ENCODE results near the gene CENPF.

CENPF gene

DNA sequence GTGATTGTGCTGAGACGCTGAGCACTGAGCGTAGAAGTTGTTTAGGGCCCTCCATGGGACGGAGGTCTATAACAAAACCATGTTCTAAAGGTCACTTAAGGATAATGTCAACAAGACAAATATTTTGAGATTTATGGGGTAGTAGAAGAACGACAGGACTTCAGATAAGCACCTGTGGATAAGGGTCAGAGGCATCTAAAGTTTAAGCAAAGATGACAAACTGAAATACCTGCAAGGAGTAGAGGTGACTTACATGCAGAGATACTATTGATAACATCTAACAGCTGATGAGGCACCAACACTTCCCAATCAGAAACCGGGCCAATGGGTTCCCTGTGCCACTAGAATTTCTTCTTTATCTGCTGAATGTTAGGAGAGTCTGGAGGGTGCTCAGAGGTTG, 83.5 kb downstream of the CENPF start:
- H2AFZ ChIP-seq (ENCODE audit: low read length) = no peak overlapping the region
- peaks cover 0 to 6% of the 10 kb centered on the region in 2 donors for H3K4me1 ChIP-seq (ENCODE audit: control insufficient read depth in 2 of 2, insufficient read depth in 1 of 2, low read depth in 1 of 2, low read length in 2 of 2)
- H3K9ac ChIP-seq (ENCODE audit: low read depth, low read length, poor library complexity) = no peak overlapping the region
- no peak overlapping the region for H3K27ac ChIP-seq (replicated peaks; ENCODE audit: low read length)
- H4K8ac ChIP-seq (ENCODE audit: low read depth, low read length) = no peak overlapping the region
- H3K4ac ChIP-seq (ENCODE audit: low read length) = no peak overlapping the region
- no peaks in the 10 kb centered on the region for H3K79me1 ChIP-seq (ENCODE audit: low read depth, low read length)
- DNase-seq (ENCODE audit: low spot score) = no peak
- H3K27me3 ChIP-seq (ENCODE audit: control insufficient read depth in 3 of 3, insufficient read depth in 3 of 3, low read depth in 1 of 3, low read length in 3 of 3) = no peaks in the 10 kb centered on the region
- no CpG with 5 or more reads among the region's 5 CpGs for WGBS, 2 donors (ENCODE audit: extremely low coverage in 2 of 2, insufficient read length in 2 of 2, insufficient replicate concordance in 1 of 2)
- H4K91ac ChIP-seq (ENCODE audit: low read depth, low read length, poor library complexity) = no peak overlapping the region
- no peak overlapping the region for H2BK5ac ChIP-seq (ENCODE audit: low read length)
- no peak overlapping the region for H3K18ac ChIP-seq (ENCODE audit: low read length)
- no peak overlapping the region for H2BK12ac ChIP-seq (ENCODE audit: low read length)
- no peak overlapping the region for H3K4me3 ChIP-seq (ENCODE audit: low read length in 2 of 2)
- no peak overlapping the region for H3K23ac ChIP-seq (ENCODE audit: low read depth, low read length, poor library complexity)
- no peak overlapping the region for H2BK120ac ChIP-seq (ENCODE audit: low read depth, low read length)
- H2BK15ac ChIP-seq (ENCODE audit: low read length) = no peak overlapping the region
- no peak overlapping the region for H3K4me2 ChIP-seq (ENCODE audit: insufficient read depth, low read length, poor library complexity, severe bottlenecking)
- no peaks in the 10 kb centered on the region for H3K36me3 ChIP-seq (replicated peaks in 1 of 2; ENCODE audit: control insufficient read depth in 2 of 2, insufficient read depth in 2 of 2, low read length in 2 of 2)
- no peak overlapping the region for H3K14ac ChIP-seq (ENCODE audit: low read length)
- no peak overlapping the region for H2AK5ac ChIP-seq (ENCODE audit: low read depth, low read length)
- H3K9me3 ChIP-seq (replicated peaks in 1 of 2; ENCODE audit: control insufficient read depth in 2 of 2, insufficient read depth in 1 of 2, low read depth in 1 of 2, low read length in 2 of 2) = no peaks in the 10 kb centered on the region

DNA sequence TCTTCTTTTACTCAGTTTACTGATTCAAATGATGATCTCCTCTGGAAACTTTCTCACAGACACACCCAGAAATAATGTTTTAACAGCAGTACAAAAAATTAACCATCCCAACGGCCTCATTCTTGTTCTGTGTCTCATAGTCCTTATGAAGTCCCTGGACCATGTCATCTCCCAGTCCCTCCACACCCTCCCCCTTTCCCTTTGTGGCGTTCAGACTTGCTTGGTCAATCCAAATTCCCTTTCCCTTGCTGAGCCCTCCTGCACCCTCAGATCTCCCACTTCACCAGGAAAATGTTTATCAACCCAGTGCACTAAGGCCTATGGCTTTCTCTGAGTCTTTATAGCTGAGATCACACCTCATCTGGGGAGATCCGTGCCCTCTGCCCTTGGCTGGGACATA, 85.9 kb downstream of the CENPF start:
- Histone ChIP-seq H4K91ac (ENCODE audit: low read depth, low read length, poor library complexity) (no peak overlapping the region), H3K4me2 (ENCODE audit: insufficient read depth, low read length, poor library complexity, severe bottlenecking) (no peak overlapping the region), H2BK15ac (ENCODE audit: low read length) (no peak overlapping the region), H3K27ac (replicated peaks; ENCODE audit: low read length) (no peak overlapping the region), H3K27me3 (ENCODE audit: control insufficient read depth in 3 of 3, insufficient read depth in 3 of 3, low read depth in 1 of 3, low read length in 3 of 3) (no peaks in the 10 kb centered on the region), H3K4me3 (ENCODE audit: low read length in 2 of 2) (no peak overlapping the region), H3K79me1 (ENCODE audit: low read depth, low read length) (no peaks in the 10 kb centered on the region), H2AK5ac (ENCODE audit: low read depth, low read length) (no peak overlapping the region), H3K4me1 (ENCODE audit: control insufficient read depth in 2 of 2, insufficient read depth in 1 of 2, low read depth in 1 of 2, low read length in 2 of 2) (peaks cover 0 to 3% of the 10 kb centered on the region in 2 donors), H2BK12ac (ENCODE audit: low read length) (no peak overlapping the region), H3K18ac (ENCODE audit: low read length) (no peak overlapping the region), H3K14ac (ENCODE audit: low read length) (no peak overlapping the region), H3K4ac (ENCODE audit: low read length) (no peak overlapping the region), H3K36me3 (replicated peaks in 1 of 2; ENCODE audit: control insufficient read depth in 2 of 2, insufficient read depth in 2 of 2, low read length in 2 of 2) (no peaks in the 10 kb centered on the region), H2BK120ac (ENCODE audit: low read depth, low read length) (no peak overlapping the region), H3K9me3 (replicated peaks in 1 of 2; ENCODE audit: control insufficient read depth in 2 of 2, insufficient read depth in 1 of 2, low read depth in 1 of 2, low read length in 2 of 2) (no peaks in the 10 kb centered on the region), H2BK5ac (ENCODE audit: low read length) (no peak overlapping the region), H3K23ac (ENCODE audit: low read depth, low read length, poor library complexity) (no peak overlapping the region), H2AFZ (ENCODE audit: low read length) (no peak overlapping the region), H4K8ac (ENCODE audit: low read depth, low read length) (no peak overlapping the region), H3K9ac (ENCODE audit: low read depth, low read length, poor library complexity) (no peak overlapping the region)
- DNase-seq (ENCODE audit: low spot score) = no peak
- no CpG with 5 or more reads among the region's 3 CpGs for WGBS, 2 donors (ENCODE audit: extremely low coverage in 2 of 2, insufficient read length in 2 of 2, insufficient replicate concordance in 1 of 2)

DNA sequence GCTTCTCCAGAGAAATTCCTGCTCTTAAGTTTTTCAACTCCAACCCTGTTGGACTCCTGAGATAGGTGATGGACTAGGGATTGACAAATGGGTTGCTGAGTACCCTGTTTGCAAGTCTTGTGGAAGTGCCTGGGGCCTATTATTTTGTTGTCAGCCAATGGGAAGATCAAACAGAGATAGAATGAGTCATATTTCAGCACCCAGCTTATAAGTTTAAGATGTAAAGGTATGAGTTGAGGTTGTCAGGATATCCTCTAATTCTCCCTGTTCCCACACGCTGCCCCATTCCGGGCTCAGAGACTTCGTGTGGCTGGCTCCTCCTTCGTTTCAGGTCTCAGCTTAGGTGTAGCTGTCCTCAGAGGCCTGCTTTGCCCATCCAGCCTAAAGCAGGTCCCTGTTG, 91.8 kb downstream of the CENPF start:
- no peak overlapping the region for H2BK120ac ChIP-seq (ENCODE audit: low read depth, low read length)

DNA sequence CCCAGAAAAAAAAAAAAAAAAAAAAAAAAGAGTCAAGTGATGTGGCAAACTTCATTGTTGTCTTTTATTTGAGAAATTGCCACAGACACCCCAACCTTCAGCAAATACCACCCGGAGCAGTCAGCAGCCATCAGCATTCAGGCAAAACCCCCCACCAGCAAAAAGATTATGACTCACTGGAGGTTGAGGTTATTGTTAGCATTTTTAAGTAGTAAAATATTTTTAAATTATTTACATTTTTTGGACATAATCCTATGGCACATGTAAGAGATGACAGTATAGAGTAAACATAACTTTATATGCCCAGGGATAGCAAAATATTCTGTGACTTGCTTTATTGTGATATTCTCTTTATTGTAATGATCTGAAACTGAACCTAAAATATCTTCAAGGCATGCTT, 95.6 kb downstream of the CENPF start:
- Histone ChIP-seq H2BK5ac (ENCODE audit: low read length) (no peak overlapping the region), H3K18ac (ENCODE audit: low read length) (no peak overlapping the region), H2BK15ac (ENCODE audit: low read length) (no peak overlapping the region), H4K8ac (ENCODE audit: low read depth, low read length) (no peak overlapping the region), H3K4me3 (ENCODE audit: low read length in 2 of 2) (no peak overlapping the region), H3K4me1 (ENCODE audit: control insufficient read depth in 2 of 2, insufficient read depth in 1 of 2, low read depth in 1 of 2, low read length in 2 of 2) (peaks cover 3 to 4% of the 10 kb centered on the region in 2 donors), H3K23ac (ENCODE audit: low read depth, low read length, poor library complexity) (no peak overlapping the region), H3K9me3 (replicated peaks in 1 of 2; ENCODE audit: control insufficient read depth in 2 of 2, insufficient read depth in 1 of 2, low read depth in 1 of 2, low read length in 2 of 2) (no peaks in the 10 kb centered on the region), H2AK5ac (ENCODE audit: low read depth, low read length) (no peak overlapping the region), H3K27ac (replicated peaks; ENCODE audit: low read length) (no peak overlapping the region), H3K4ac (ENCODE audit: low read length) (no peak overlapping the region), H4K91ac (ENCODE audit: low read depth, low read length, poor library complexity) (no peak overlapping the region), H2AFZ (ENCODE audit: low read length) (no peak overlapping the region), H3K36me3 (replicated peaks in 1 of 2; ENCODE audit: control insufficient read depth in 2 of 2, insufficient read depth in 2 of 2, low read length in 2 of 2) (no peaks in the 10 kb centered on the region), H3K79me1 (ENCODE audit: low read depth, low read length) (no peaks in the 10 kb centered on the region), H3K14ac (ENCODE audit: low read length) (no peak overlapping the region), H3K4me2 (ENCODE audit: insufficient read depth, low read length, poor library complexity, severe bottlenecking) (no peak overlapping the region), H3K27me3 (ENCODE audit: control insufficient read depth in 3 of 3, insufficient read depth in 3 of 3, low read depth in 1 of 3, low read length in 3 of 3) (no peaks in the 10 kb centered on the region), H2BK12ac (ENCODE audit: low read length) (no peak overlapping the region), H2BK120ac (ENCODE audit: low read depth, low read length) (no peak overlapping the region), H3K9ac (ENCODE audit: low read depth, low read length, poor library complexity) (no peak overlapping the region)
- no CpG with 5 or more reads among the region's 1 CpG for WGBS, 2 donors (ENCODE audit: extremely low coverage in 2 of 2, insufficient read length in 2 of 2, insufficient replicate concordance in 1 of 2)
- no peak for DNase-seq (ENCODE audit: low spot score)

More for the DNA sequence above, 91.8 kb downstream of the CENPF start:
- H2AK5ac ChIP-seq (ENCODE audit: low read depth, low read length) = no peak overlapping the region
- H3K79me1 ChIP-seq (ENCODE audit: low read depth, low read length) = no peaks in the 10 kb centered on the region
- no peak overlapping the region for H3K18ac ChIP-seq (ENCODE audit: low read length)
- H3K4me3 ChIP-seq (ENCODE audit: low read length in 2 of 2) = no peak overlapping the region
- DNase-seq (ENCODE audit: low spot score) = no peak
- no peaks in the 10 kb centered on the region for H3K9me3 ChIP-seq (replicated peaks in 1 of 2; ENCODE audit: control insufficient read depth in 2 of 2, insufficient read depth in 1 of 2, low read depth in 1 of 2, low read length in 2 of 2)
- H3K4me2 ChIP-seq (ENCODE audit: insufficient read depth, low read length, poor library complexity, severe bottlenecking) = no peak overlapping the region
- H3K4ac ChIP-seq (ENCODE audit: low read length) = no peak overlapping the region
- no peaks in the 10 kb centered on the region for H3K4me1 ChIP-seq (ENCODE audit: control insufficient read depth in 2 of 2, insufficient read depth in 1 of 2, low read depth in 1 of 2, low read length in 2 of 2)
- H4K91ac ChIP-seq (ENCODE audit: low read depth, low read length, poor library complexity) = no peak overlapping the region
- no peak overlapping the region for H3K27ac ChIP-seq (replicated peaks; ENCODE audit: low read length)
- H2AFZ ChIP-seq (ENCODE audit: low read length) = no peak overlapping the region
- no peaks in the 10 kb centered on the region for H3K36me3 ChIP-seq (replicated peaks in 1 of 2; ENCODE audit: control insufficient read depth in 2 of 2, insufficient read depth in 2 of 2, low read length in 2 of 2)
- H3K9ac ChIP-seq (ENCODE audit: low read depth, low read length, poor library complexity) = no peak overlapping the region
- no peaks in the 10 kb centered on the region for H3K27me3 ChIP-seq (ENCODE audit: control insufficient read depth in 3 of 3, insufficient read depth in 3 of 3, low read depth in 1 of 3, low read length in 3 of 3)
- H2BK5ac ChIP-seq (ENCODE audit: low read length) = no peak overlapping the region
- H2BK15ac ChIP-seq (ENCODE audit: low read length) = no peak overlapping the region
- no peak overlapping the region for H2BK12ac ChIP-seq (ENCODE audit: low read length)
- H3K23ac ChIP-seq (ENCODE audit: low read depth, low read length, poor library complexity) = no peak overlapping the region
- H4K8ac ChIP-seq (ENCODE audit: low read depth, low read length) = no peak overlapping the region
- no peak overlapping the region for H3K14ac ChIP-seq (ENCODE audit: low read length)
- WGBS, 2 donors (ENCODE audit: extremely low coverage in 2 of 2, insufficient read length in 2 of 2, insufficient replicate concordance in 1 of 2) = no CpG with 5 or more reads among the region's 4 CpGs

Data from neuronal stem cell (in vitro differentiated cells).